GM19193 (cell line): ENCODE data around the gene KCNAB2.

Experiments used
- POLR2A ChIP-seq: IDR thresholded peaks from 4 replicates; pipeline ENCODE4 v1.6.1; 2011; ENCODE audit not compliant: insufficient read depth, insufficient read length; ENCODE audit errors: extremely low read depth

KCNAB2 gene

DNA sequence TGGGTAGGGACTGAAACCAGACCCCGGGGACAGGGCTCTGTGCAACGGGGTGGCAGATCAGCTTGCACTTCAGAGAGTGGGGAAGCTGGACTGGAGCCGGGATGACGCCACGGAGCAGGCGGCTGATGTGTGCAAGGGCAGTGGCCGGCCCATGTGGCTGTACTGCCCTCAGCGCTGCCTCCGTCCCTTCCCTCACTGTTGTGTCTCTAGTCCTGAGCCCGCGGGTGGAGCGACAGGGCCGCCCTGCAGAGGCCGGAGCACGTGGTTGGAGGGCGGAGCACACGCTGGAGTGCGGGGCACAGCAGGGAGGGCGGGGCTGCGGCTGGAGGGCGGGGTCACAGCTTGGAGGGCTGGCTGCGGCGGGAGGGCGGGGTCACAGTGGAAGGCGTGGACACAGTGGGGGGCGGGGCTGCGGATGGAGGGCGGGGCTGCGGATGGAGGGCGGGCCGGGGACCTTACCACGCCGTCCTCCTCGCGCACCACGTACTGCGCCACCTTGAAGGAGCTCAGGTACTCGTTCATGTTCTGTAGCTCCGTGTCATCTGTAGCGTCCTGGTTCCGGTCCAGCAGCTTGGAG is 82.0 kb downstream of the KCNAB2 start:
- TF ChIP-seq POLR2A = no peak

DNA sequence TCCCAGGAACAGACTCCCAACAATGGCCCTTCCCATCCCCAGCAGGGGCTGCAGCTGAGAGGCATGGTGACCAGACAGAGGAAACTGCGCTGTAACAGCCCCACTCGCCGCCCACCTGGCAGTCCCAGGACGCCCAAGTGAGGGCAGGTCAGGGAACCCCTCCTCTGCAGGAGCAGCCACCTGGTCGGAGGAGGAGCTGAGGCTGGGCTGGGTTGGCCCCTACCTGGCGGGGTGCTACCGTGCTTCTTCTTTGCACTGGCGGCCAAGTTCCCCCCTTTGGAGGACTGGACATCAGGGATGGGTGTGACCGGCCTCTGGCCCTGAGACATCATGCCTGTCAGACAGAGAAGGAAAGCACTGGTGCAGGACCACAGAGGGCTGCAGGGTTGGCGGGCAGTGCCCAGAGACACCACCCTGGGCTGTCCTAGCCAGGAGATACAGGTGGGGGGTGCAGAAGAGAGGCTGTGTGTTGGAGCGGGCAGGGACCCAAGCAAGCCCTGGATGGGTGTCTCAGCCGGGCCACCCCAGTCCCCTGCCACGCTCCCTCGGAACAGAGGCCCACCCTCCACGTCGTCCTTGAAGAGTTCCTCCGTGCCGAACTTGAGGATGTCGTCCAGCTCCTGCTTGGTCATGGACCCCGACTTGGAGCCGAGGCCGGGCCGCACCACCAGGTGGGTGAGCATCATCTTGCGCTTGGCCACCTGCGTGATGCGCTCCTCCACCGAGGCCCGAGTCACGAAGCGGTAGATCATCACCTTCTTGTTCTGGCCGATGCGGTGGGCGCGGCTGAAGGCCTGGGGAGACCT is 82.8 kb downstream of the KCNAB2 start:
- no peak for TF ChIP-seq POLR2A

DNA sequence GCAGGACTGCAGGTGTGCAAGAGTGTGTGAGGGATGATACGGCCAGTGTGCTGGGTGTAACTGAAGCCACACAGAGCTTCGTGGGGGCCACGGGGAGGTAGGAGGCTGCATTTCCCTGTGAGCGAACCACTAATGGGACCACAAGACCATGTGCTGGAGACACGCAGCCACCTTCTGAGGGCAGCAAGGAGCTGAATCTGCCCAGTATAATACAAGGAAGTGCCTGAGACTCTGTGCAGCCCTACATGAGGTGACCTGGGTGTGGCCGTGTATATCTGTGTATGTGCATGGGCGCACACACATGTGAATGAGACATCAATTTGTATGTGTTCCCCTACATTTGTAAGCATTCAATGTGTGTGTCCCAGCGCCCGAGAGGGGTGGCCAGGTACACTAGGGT is 83.6 kb downstream of the KCNAB2 start:
- TF ChIP-seq POLR2A = no peak

DNA sequence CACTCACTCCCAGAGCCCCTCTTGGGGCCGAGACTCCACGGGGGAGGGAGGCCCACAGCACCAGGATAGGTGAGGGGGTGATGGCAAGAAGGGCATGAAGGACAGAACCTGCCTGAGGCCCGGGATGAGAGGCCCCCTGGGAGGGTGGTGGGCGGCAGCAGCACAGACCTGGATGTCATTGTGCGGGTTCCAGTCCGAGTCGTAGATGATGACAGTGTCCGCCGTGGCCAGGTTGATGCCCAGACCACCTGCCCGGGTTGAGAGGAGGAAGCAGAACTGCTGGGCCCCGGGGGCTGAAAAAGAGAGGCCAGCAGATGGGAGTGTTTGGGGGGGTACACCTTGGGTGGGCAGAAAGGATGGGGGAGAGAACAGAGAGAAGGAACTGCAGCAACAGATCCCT is 84.3 kb downstream of the KCNAB2 start:
- TF ChIP-seq POLR2A = no peak

DNA sequence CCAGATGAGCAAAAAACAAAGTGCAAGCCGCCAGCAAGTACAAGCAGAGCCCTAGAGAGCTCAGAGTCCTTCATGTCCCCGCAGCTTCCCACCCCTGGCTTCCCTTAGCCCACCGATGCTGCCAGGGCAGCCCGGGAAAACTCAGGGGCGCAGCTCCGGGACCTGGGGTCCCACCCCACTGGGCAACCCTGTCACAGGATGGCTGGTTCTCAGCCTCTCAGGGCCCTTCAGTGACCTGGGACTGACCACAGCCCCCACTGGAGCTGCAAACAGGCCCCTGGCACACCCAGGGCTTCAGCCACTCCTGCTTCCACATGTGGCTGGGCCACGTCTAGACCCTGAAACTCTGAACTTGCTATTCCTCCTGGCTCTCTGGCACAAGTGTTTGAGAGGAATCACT is 84.9 kb downstream of the KCNAB2 start:
- TF ChIP-seq POLR2A = no peak

DNA sequence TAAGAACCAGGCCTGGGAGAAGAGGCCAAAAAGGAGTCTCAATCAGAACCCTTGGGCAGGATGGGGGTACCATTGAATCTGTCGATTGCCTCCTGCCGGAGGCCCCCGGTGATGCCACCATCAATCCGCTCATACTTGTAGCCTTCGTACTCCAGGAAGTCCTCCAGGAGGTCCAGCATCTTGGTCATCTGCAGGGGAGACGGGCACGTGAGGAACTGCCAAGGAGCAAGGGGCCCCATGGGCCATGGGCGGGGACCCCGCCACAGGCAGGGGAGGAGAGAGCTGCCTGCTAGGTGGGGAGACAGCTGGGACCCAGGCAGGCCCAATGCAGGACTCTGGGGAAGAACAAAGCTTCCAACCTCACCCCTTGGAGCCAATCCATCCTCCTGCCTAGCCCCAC is 85.9 kb downstream of the KCNAB2 start:
- TF ChIP-seq POLR2A = no peak

DNA sequence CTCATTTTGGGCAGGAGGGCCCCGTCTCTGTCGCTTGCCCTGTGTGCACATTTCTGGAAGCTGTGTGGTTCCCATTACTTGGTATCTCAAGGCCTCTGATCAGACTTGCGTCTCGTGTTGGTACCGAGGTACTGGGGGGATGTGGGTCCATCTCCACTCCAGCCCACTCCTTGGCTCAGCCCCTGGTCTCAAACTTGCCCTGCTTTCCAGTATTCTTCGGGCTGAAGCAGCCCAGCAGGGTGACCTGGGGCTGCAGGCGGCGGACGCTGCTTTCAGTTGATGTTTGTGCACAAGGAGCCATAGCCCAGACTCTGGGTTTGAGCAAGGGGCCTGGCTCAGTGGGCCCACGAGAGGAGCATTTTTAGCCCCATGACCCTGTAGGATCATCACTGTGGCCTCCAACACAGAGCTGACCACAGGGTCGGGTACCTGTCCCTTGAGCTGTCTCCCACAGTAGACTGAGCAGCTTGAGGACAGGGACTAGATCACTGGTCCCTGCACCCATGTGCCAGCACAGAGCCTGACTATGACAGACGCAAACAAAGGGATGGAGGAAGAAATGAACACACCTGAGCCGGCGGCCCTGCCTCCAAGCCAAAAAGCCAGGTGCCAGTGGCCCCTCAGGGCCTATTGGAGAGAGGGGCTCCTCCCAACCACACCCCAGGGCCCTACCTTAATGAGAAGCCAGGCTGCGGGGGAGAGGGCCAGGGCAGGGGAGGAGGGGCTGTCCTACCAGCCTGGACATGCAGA is 87.6 kb downstream of the KCNAB2 start:
- TF ChIP-seq POLR2A = no peak

DNA sequence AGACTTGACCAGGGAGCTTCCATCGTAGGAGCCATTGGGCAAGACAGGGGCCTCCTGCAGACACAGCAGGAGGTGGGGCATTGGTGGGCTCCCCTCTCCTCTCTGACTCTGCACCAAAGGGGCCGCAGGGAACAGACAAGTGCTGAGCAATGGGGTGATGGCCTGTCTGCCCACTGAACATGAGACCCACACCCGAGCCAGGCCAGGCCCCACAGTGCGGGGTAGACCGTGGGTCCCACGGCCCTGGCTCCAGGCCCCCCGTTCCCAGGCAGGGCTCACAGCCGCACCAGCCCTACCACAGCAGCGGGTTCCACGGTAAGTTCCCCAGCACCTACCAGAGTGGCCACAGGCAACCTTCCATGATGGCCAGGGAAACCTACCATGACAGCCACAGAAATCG is 88.5 kb downstream of the KCNAB2 start:
- TF ChIP-seq POLR2A = no peak

DNA sequence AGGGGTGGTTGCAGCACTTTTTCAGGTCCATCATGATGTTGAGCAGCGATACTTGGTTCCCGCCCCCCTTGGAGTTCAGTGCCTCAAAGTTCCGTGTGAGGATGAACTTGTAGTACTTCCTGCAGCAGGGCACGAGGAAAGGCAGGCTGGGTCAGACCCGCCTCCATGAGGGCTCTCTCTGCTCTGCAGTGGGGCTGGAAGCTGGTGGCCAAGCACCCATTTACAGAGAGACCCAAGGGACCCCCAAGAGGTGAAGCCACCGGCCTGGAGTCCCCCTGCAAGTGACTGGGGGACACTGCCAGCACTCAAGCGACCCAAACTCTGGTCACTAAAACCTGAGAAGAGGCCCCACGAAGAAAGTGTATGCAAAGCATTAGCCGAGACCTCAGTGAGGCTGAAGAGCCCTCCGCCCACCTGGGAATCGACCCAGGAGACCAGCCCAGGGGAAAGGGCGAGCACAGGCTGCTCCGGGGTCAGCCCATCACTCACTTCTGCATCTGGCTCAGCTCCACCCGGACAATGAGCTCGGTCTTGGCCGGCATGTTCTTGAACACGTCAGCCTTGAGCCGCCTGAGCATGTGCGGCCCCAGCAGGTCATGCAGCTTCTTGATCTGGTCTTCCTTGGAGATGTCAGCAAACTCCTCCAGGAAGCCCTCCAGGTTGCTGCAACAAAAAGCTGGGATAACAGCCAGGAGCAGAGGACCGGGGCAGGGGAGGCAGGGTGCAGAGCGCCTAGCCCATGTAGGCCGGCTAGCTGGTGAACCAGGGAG is 89.2 kb downstream of the KCNAB2 start:
- TF ChIP-seq POLR2A = no peak

DNA sequence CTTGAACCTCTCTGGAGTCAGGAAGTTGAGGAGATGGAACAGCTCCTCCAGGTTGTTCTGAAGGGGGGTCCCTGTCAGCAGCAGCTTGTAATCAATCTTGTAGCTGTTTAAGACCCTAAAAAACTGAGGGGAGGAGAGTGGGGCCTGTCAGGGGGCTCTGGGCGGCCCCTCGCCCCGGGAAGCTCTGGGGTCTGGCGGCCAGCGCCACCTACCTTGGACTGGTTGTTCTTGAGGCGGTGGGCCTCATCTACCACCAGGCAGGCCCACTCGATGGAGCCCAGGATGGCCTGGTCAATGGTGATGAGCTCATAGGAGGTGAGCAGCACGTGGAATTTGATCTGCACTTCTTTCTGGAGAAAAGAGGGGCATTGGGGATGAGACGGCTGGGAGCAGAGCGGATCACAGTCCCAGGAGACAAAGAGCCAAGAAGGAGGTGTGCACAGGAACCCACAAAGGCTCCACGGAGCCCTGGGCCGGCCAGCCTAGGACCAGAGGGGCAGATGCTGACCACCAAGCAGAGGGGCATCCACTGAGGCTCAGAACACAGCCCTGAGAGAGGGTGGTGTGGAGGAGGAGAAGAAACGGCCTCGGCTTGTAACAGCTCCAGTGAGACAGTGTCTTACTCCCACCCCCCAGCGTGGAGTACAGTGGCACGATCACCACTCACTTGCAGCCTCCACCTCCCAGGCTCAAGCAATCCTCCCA is 91.0 kb downstream of the KCNAB2 start:
- TF ChIP-seq POLR2A = no peak

DNA sequence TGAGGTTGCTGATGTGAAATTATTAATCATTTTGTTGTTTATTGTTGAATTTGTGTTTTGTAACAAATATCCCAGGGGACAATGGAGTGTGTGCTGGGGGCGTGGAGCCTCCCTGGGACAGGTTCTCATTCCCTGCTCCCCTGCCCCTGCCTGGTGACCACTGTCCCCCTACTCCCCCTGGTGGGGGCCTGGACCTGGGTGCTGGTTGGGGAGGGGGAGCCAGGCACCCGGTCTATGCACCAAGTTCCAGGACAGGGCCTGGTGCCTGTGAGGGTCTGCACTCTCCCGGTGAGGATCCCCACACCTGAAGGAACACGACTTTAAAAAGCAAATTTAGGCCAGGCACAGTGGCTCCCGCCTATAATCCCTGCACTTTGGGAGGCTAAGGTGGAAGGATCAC is 92.1 kb downstream of the KCNAB2 start:
- no peak for TF ChIP-seq POLR2A

DNA sequence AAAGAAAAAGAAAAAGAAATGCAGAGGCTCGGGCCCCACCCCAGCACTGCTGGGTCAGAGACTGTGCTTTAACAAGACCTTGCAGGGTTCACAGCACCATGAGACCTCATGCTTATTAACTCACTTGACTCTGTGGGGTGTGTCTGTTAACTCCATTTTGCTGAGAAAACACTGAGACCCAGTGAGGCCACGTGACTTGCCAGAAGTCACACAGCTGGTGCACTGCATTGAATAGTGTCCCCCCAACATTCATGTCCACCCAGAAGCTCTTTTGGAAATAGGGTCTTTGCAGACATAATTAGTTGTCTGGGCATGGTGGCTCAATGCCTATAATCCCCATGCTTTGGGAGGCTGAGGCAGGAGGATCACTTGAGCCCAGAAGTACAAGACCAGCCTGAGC is 94.7 kb downstream of the KCNAB2 start:
- no peak for TF ChIP-seq POLR2A

DNA sequence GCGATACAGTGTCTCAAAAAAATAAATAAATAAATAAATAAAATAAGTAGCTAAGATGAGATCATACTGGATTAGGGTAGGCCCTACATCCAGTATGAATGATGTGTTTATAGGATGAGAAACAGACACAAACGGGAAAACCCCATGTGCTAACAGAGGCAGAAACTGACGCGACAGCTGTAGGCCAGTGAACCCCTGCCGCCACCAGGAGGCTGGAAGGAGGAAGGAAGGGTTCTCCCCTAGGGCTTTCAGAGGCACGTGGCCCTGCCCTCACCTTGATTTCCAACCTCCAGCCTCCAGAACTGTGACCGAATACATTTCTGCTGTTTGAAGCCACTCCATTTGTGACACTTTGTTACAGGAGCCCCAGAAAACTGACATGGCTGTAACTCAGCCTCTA is 95.9 kb downstream of the KCNAB2 start:
- TF ChIP-seq POLR2A = no peak

DNA sequence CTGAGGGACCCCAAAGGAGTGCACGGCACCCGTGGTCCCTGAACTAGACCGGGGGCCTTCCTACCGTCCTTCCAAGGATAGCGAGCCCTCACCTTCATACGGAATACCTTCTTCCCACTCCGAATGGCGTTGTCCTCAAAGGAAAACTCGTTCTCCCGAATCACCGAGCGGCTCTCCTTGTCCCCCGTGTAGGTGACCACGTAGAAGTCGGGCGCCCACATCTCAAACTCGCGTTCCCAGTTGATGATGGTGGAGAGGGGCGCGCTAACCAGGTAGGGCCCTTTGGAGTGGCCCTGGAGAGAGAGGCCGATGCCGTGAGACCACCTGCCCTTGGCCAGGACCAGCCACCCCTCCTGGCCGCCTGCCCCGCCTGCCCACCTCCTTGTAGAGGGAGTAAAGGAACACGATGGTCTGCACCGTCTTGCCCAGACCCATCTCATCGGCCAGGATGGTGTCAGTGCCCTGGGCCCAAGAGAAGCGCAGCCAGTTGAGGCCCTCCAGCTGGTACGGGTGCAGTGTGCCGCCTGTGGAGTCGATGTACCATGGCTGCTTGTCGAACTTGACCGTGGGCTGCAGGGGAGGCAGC is 96.4 kb downstream of the KCNAB2 start:
- no peak for TF ChIP-seq POLR2A
